GM23248 (cell line): ENCODE data around the gene IGFALS. TPM values are rescaled to one million over a fixed set of nuclear protein-coding genes. Genes with fewer than 3 reads are reported as not detected.

Source experiments
- DNase-seq: peaks from one replicate; pipeline ENCODE4 v3.0.0-alpha.2; 2015
- H2AFZ ChIP-seq: fragments of 200-600 bp; sonication (generic); 2 replicates; pipeline ENCODE4 v1.6.1; 2016; ENCODE audit warnings: antibody characterized with exemption
- H3F3A ChIP-seq: fragments of 200-600 bp; sonication (generic); 2 replicates; pipeline ENCODE4 v1.6.1; 2016; ENCODE audit warnings: mild to moderate bottlenecking, antibody characterized with exemption, mixed run types; ENCODE audit not compliant: insufficient read depth
- H3K27ac ChIP-seq: fragments of 200-600 bp; sonication (generic); 2 replicates; pipeline ENCODE4 v1.5.1; 2016; ENCODE audit warnings: mild to moderate bottlenecking
- H3K27me3 ChIP-seq: fragments of 200-600 bp; sonication (generic); replicated peaks from 2 replicates; pipeline ENCODE4 v1.6.1; 2016; ENCODE audit warnings: mild to moderate bottlenecking; ENCODE audit not compliant: insufficient read depth
- H3K36me3 ChIP-seq: fragments of 200-600 bp; sonication (generic); 2 replicates; pipeline ENCODE4 v1.6.1; 2016; ENCODE audit warnings: low read depth, mild to moderate bottlenecking
- H3K4me1 ChIP-seq: fragments of 200-600 bp; sonication (generic); 2 replicates; pipeline ENCODE4 v1.6.1; 2016; ENCODE audit warnings: mild to moderate bottlenecking; ENCODE audit not compliant: insufficient read depth
- H3K4me2 ChIP-seq: fragments of 200-600 bp; sonication (generic); one replicate; pipeline ENCODE4 v1.6.1; 2016; ENCODE audit warnings: mild to moderate bottlenecking; ENCODE audit not compliant: unreplicated experiment
- H3K4me3 ChIP-seq: fragments of 200-600 bp; sonication (generic); 2 replicates; pipeline ENCODE4 v1.5.1; 2016; ENCODE audit warnings: mild to moderate bottlenecking
- H3K79me2 ChIP-seq: fragments of 200-600 bp; sonication (generic); 2 replicates; pipeline ENCODE4 v1.6.1; 2016; ENCODE audit warnings: mild to moderate bottlenecking; ENCODE audit not compliant: insufficient read depth
- H3K9ac ChIP-seq: fragments of 200-600 bp; sonication (generic); 2 replicates; pipeline ENCODE4 v1.6.1; 2016; ENCODE audit warnings: mild to moderate bottlenecking
- H3K9me2 ChIP-seq: fragments of 200-600 bp; sonication (generic); 2 replicates; pipeline ENCODE4 v1.6.1; 2016; ENCODE audit warnings: mixed run types, mild to moderate bottlenecking, moderate library complexity; ENCODE audit not compliant: insufficient read depth
- H3K9me3 ChIP-seq: fragments of 200-600 bp; sonication (generic); one replicate; pipeline ENCODE4 v1.6.1; 2017; ENCODE audit warnings: low read depth
- H4K20me1 ChIP-seq: fragments of 200-600 bp; sonication (generic); 2 replicates; pipeline ENCODE4 v1.6.0; 2016; ENCODE audit not compliant: insufficient read depth
- EZH2 ChIP-seq: fragments of 200-600 bp; sonication (generic); IDR thresholded peaks from 2 replicates; pipeline ENCODE4 v1.6.1; 2018; ENCODE audit warnings: antibody characterized with exemption, mild to moderate bottlenecking; ENCODE audit not compliant: insufficient read depth, poor library complexity, severe bottlenecking
- EZH2phosphoT487 ChIP-seq: fragments of 200-600 bp; sonication (generic); IDR thresholded peaks from 2 replicates; pipeline ENCODE4 v1.6.1; 2018; ENCODE audit warnings: antibody characterized with exemption, moderate library complexity, mild to moderate bottlenecking, low read depth; ENCODE audit not compliant: insufficient read depth
- WGBS, 2 experiments: methylation state at CpG; one replicate each; pipeline ENCODE4 v1.1.6; 2015 to 2017; ENCODE audit warnings: low lambda C conversion rate in 2 of 2, low coverage in 1 of 2; ENCODE audit errors: missing lambda C conversion rate in 2 of 2; 5-methylcytosine and 5-hydroxymethylcytosine counted together
- in situ Hi-C: fragments of 300-500 bp; cut with MboI; formaldehyde crosslinking; loops from 2 replicates; pipeline ENCODE4 v1.15.0; 2020
- polyA plus RNA-seq: library from polyadenylated mRNA; unstranded; fragments of >200 nt; fragmentation: Nextera tagmentation; extraction: Ambion mirVana; gene quantifications from 2 replicates; pipeline ENCODE4 v1.2.1, GENCODE V29; 2016
- total RNA-seq: library from RNA; depleted of rRNA; stranded (reverse); fragments of >200 nt; shearing (Covaris generic); gene quantifications from 2 replicates; pipeline ENCODE4 v1.2.3, GENCODE V29; 2014

Gene IGFALS
- total and polyA plus RNA-seq, 2 experiments from 2014 or later, result not detected

DNA sequence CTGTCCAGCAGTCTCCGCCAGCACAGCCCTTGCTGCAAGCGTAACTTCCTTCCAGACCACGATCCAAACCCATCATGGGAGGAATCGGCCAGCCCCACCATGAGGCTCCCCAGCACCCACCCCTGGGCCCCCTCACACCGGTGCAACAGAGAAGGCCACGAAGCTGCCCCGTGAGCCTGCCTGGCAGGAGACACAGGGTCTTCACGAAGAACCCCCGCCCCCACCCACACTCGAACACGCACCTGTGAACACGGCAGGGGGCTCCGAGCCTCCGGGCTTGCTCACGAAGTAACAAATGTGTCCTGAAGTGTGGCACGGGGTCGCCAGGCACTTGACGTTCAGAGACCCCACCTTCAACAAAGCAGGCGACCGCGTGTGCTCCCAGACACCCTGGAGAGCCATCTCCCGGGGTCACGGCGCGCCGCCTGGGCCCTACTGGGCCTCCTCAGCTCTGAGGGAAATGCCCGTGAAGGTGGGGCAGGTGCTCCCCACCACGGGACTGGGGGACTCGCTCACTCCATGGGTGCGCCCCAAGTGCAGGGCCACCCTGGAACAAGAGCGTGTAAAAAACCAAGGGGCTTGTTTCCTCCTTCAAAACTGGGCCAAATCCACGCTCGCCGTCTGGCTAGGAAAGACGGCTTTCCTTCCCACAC, 25.5 kb upstream of the IGFALS start:
- no peak for DNase-seq
- H3K9me2 ChIP-seq, result no peaks in the 10 kb centered on the region
- H3K27me3 ChIP-seq, result no peaks in the 10 kb centered on the region
- no peaks in the 10 kb centered on the region for H3K9me3 ChIP-seq
- no peak overlapping the region for H2AFZ ChIP-seq
- H3K36me3 ChIP-seq, result no peaks in the 10 kb centered on the region; the same call in 1 of the 2 replicates
- in situ Hi-C loops, result no loop called here
- WGBS, 2 experiments, result 91 to 94% methylated on average over 28 to 35 of the region's 35 CpGs
- no peaks in the 10 kb centered on the region for H3F3A ChIP-seq
- H4K20me1 ChIP-seq, result no peaks in the 10 kb centered on the region
- no peak overlapping the region for H3K27ac ChIP-seq
- no peaks in the 10 kb centered on the region for H3K4me1 ChIP-seq
- no peak for TF ChIP-seq EZH2phosphoT487
- no peak for TF ChIP-seq EZH2
- H3K4me3 ChIP-seq, result no peak overlapping the region
- peaks cover 8% of the 10 kb centered on the region; the same call in 1 of the 2 replicates for H3K79me2 ChIP-seq
- no peak overlapping the region for H3K4me2 ChIP-seq
- H3K9ac ChIP-seq, result no peak overlapping the region

DNA sequence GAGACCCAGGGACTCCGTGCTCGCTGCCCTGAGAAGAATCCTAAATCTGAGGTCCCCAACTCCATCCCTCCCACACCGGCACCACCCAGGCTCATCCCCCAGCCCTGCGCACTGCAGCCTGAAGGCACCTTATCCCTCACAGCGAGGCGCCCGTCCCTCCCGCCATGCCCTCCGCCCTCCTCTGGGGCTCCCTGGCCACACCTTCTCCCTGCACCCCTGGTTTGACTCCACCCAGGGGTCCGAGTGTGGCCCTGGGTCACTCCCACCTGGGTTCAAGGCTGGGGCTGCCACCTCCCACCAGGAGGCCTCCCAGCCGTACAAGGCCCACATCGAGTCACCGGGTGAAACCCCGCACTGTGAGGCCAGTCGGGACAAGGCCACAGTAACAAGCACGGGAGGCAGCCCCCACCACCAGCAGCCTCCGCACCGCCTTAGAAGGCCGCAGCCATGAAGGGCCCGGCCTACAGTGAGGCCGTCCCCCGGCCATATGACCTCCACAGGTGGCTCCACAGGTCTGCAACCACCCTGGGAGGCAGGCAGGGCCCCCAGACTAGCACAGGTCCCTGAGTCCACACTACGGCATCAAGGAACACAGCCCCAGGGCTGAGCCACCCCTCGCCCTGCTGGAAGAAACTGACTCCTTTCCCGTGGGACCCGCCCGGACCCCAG, 24.8 kb upstream of the IGFALS start:
- in situ Hi-C loops, result no loop called here
- 0 out of 2 replicates have a peak, but pooled peaks cover under 1% of the 10 kb centered on the region for H3K79me2 ChIP-seq
- no peaks in the 10 kb centered on the region for H3K9me3 ChIP-seq
- H3K36me3 ChIP-seq, result no peaks in the 10 kb centered on the region; the same call in 1 of the 2 replicates
- H3K9me2 ChIP-seq, result no peaks in the 10 kb centered on the region
- 91 to 97% methylated on average over 22 to 25 of the region's 27 CpGs for WGBS, 2 experiments
- no peak overlapping the region for H3K9ac ChIP-seq
- H3K27me3 ChIP-seq, result no peaks in the 10 kb centered on the region
- no peak overlapping the region for H3K4me2 ChIP-seq
- no peak for TF ChIP-seq EZH2phosphoT487
- TF ChIP-seq EZH2, result no peak
- H3F3A ChIP-seq, result peaks cover 6% of the 10 kb centered on the region
- DNase-seq, result no peak
- no peak overlapping the region for H2AFZ ChIP-seq
- H3K4me1 ChIP-seq, result no peaks in the 10 kb centered on the region
- no peak overlapping the region for H3K4me3 ChIP-seq
- H3K27ac ChIP-seq, result no peak overlapping the region
- no peaks in the 10 kb centered on the region for H4K20me1 ChIP-seq

DNA sequence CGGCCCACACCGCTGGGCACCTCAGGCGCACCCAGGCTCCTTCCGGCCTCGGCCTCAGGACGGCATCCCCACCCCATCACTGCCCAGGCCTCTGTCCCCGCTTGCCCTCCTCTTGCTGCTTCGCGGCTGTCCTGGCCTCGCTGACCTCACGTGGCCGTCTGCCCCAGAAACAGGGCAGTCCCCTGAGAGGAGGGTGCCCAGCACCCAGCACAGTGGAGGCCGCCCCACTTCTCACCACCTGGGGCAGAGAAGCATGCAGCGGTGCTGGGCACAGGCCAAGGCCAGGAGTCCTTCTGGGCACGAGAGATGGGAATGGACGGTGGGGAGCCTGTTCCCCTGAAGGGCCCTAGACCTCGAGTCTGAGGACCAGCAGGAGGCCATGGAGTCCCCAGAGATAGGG, 24.2 kb upstream of the IGFALS start:
- no peak for DNase-seq
- H3K4me3 ChIP-seq, result no peak overlapping the region

DNA sequence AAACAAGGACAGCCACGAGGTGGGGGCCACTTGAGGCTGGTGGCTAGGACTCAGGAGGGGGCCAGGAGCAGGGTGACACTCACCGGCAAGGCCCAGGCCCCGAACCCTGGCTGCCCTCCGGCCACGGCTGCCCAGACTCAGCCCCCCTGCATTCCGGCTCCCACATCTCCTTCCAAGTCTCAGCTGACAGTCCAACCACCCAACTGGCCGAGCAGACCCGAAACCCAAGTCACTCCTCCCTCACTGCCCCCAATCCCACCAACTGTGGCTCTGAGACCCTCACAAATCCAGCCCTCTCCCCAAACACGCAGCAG, 23.7 kb upstream of the IGFALS start:
- Histone ChIP-seq H3K27me3 (no peaks in the 10 kb centered on the region), H3K36me3 (no peaks in the 10 kb centered on the region; the same call in 1 of the 2 replicates), H3K27ac (no peak overlapping the region), H4K20me1 (no peaks in the 10 kb centered on the region), H3K9ac (no peak overlapping the region), H3K4me1 (no peaks in the 10 kb centered on the region), H3K4me2 (no peak overlapping the region), H3K9me2 (no peaks in the 10 kb centered on the region), H3K4me3 (no peak overlapping the region), H3K79me2 (no peaks in the 10 kb centered on the region), H3K9me3 (no peaks in the 10 kb centered on the region), H3F3A (peaks cover 7% of the 10 kb centered on the region), H2AFZ (no peak overlapping the region)
- TF ChIP-seq EZH2, result no peak
- in situ Hi-C loops, result no loop called here
- DNase-seq, result no peak
- 79 to 88% methylated on average over 9 of the region's 9 CpGs for WGBS, 2 experiments

More for the DNA sequence above, 24.2 kb upstream of the IGFALS start:
- Histone ChIP-seq H3K9ac (no peak overlapping the region), H3K9me3 (no peaks in the 10 kb centered on the region), H3K4me1 (no peaks in the 10 kb centered on the region), H4K20me1 (no peaks in the 10 kb centered on the region), H3K79me2 (no peaks in the 10 kb centered on the region), H3K9me2 (no peaks in the 10 kb centered on the region), H3K4me2 (no peak overlapping the region), H3K27me3 (no peaks in the 10 kb centered on the region), H2AFZ (no peak overlapping the region), H3K27ac (no peak overlapping the region), H3F3A (peaks cover 7% of the 10 kb centered on the region), H3K36me3 (no peaks in the 10 kb centered on the region; the same call in 1 of the 2 replicates)
- WGBS, 2 experiments, result 89 to 92% methylated on average over 17 of the region's 17 CpGs
- TF ChIP-seq EZH2phosphoT487 (no peak), EZH2 (no peak)
- in situ Hi-C loops, result no loop called here
